Activated CD4-positive, alpha-beta T cell treated with anti-CD3 and anti-CD28 coated beads, Interleukin-2, amount 50 U/mL, for 1 hour (primary cell): ENCODE results near the gene RUFY1.

Experiments used
- DNase-seq: peaks from one replicate; pipeline ENCODE4 v3.0.0-alpha.2; 2020

The RUFY1 gene

DNA sequence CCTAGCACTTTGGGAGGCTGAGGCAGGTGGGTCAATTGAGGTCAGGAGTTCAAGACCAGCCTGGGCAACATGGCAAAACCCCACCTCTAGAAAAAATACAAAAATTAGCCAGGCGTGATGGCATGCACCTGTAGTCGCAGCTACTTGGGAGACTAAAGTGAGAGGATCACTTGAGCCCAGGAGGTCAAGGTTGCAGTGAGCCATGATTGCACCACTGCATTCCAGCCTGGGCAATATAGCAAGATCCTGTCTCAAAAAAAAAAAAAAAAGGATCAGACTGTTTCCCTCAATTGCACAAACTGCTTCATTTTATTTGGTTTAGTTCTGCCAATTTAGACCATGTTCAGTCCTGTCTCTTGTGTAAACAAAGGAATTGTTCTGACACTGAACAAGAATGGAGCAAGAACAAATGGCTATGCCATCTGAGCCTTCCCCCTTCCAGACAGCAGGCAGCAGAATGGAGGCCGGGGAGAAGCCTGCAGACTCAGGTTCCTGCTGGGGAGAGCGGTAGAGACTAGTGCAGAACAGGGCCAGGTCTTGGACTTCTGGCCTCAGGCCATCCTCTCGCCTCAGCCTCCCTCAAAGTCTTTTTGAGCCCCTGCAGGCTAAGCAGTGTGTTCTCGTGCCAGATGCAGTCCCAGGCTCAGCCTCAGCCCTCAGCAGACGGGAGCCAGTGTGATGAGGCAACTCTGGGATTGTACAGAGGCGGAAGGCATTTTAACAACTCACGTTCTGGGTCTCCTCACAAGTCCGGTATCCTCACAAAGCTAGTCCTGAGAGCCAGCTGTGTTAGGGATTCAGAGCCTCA is 54.9 kb downstream of the RUFY1 start:
- no peak for DNase-seq

GRCh38 chr5:179606071-179606909 is 55.9 kb downstream of the RUFY1 start:
- no peak for DNase-seq

- no peak for DNase-seq
Observed at GRCh38 chr5:179606910-179607159, 56.5 kb downstream of the RUFY1 start.

DNA sequence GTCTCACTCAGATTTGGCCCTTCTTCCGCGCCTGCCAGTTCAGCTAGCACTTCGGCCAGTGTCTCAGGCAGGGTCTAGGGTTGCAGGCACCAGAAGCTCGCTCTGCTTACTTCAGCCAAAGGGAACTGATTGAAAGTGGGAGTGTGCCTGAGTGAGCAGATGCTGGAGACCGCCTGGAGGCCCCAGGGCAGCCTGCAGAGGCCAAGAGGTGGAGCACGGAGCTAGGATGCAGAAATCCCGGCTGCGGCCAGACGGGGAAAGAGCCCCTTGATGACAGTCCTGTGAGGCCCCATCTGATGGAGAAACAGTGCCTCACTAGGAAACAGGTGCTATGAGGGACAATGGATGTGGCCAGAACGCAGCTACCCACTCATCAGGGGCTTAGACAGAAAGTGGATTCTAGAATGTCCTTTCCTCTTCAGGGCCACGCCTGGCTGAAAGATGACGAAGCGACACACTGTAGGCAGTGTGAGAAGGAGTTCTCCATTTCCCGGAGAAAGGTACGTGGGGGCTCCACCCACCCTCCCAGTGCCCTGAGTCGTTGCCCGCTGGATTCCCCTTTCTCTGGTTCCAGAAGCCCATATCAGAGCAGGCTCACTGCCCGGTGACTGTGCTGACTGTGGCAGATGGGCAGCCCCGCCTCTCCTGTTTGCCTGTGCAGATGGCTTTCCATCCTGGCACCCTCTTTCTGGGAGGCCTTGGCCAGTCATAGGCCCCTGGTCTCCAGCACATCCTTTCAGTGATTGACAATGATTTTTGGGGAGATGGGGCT is 57.0 kb downstream of the RUFY1 start:
- no peak for DNase-seq

DNA sequence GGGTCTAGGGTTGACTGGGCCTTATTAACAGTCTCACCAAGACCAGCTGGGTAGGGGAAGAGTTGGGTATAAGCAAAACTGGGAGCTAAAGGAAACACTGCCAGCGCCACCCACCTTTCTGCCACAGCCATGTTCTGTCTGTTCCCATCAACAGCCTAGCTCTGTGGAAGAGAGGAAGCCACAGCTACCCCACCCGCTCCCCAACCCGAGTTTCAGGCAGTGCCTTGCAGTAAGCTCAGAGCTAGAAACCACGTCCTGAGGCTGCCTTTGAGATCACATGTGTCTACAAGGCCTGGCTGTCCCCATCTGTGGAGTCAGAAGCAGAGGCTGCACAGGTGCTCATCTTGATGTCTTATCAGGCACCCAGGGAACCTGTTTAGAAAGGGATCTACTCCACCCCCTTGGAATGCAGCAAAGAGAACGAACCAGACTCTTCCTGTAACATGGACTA is 57.8 kb downstream of the RUFY1 start:
- no peak for DNase-seq

GRCh38 chr5:179609834-179610108 is 59.4 kb downstream of the RUFY1 start:
- no peak for DNase-seq

GRCh38 chr5:179610109-179610902 is 60.0 kb downstream of the RUFY1 start:
- DNase-seq = no peak

DNA sequence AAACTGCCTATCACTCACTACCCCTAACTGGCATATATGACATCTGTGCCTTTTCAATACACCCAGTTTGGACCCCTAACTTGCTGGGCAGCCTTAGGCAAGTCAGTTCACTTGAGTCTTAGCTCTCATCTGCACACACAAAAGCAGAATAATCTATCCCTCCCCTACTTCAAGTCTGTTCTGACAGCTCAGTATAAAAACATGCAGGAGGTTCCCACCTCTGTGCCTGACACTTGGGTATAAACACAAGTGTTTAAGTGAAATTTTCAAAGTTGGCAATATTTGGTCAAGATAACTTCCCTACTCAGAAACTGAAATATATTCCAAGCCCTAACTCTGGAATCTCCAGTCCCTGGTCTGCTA is 60.5 kb downstream of the RUFY1 start:
- no peak for DNase-seq

- DNase-seq = no peak
Observed at GRCh38 chr5:179612577-179613459, 62.5 kb downstream of the RUFY1 start.

GRCh38 chr5:179613460-179614071 is 63.2 kb downstream of the RUFY1 start:
- DNase-seq = no peak

GRCh38 chr5:179614745-179615144 is 64.4 kb downstream of the RUFY1 start:
- no peak for DNase-seq

DNA sequence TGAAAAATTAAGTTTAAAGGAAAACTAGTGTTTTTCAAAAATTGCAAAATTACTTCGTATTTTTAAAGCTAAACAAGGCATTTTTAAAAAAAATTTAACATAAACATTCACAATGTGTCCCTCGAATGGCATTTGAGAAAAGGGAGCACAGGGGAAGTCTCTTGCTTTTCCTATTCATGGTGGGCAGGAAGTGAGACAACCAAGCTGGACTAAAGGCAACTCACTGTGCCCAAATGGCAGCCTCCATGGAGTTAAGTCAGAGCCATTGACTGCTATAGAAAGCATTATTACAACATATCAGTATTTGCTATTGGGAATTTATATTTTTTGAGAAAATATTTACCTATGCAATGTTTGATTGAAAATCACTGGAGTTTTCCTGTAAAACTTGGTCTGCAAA is 64.8 kb downstream of the RUFY1 start:
- DNase-seq = no peak

DNA sequence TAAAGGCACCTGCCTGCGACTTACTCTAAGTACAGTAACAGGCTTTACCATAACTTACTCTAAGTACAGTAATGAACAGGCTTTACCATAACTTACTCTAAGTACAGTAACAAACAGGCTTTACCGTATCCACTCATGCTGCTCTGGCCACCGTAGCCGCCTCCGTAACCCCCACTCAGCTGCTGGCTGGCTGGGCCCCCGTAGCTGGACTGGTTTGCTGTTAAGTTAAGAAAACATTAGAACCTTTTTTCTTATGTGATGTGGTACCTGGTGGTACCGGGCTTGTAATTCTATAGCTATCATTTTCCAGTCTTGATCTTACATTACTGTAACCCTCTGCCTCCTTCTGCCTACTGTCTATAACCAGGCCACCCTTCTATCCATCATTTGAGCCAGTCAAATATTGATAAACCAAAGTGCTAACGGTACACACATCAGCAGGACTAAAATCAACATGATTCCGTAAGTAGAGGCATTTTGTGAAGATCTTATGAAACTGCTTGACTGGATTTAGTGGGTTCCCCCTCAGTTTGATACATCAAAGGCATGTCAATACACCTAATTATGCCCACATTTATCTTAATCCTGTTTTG is 65.7 kb downstream of the RUFY1 start:
- DNase-seq = no peak

GRCh38 chr5:179617930-179618329 is 67.6 kb downstream of the RUFY1 start:
- DNase-seq = no peak

GRCh38 chr5:179618923-179619554 is 68.7 kb downstream of the RUFY1 start:
- DNase-seq = no peak

GRCh38 chr5:179619776-179620175 is 69.4 kb downstream of the RUFY1 start:
- no peak for DNase-seq

- no peak for DNase-seq
Observed at GRCh38 chr5:179620293-179620692, 69.9 kb downstream of the RUFY1 start.

GRCh38 chr5:179620703-179621350 is 70.5 kb downstream of the RUFY1 start:
- no peak for DNase-seq

DNA sequence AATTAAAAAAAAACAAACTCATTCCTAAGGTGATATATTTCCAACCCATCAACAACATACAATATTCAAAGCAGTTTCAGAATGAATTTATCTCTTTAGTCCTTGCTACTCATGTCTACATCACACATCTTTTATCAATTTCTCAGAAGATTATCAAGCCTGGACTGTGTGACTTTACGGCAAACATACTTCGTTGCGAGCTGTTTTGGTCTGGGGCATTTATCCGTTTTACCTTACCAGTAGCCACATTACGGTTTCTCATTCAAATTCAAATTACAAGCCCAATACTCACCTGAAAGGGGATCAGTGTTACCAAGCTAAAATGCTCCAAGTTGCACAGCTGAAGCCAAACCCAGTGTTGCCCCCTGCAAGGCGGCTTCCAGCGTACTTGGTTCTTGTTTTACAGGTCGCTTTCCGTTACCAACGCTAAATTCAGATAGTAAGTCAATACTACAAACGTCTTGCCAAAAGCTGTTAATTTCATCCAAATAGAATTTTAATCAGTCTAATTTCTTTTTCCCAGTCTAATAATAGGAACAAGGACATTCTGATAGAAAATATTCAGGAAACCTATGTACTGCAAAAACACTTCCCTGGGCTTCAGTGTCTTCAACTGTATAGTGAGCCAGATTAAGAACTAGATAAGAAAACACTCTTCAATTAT is 71.3 kb downstream of the RUFY1 start:
- no peak for DNase-seq
